K562 (cell line): ENCODE measurements around the gene ALG14. TPM values are rescaled to one million over a fixed set of nuclear protein-coding genes. Genes with fewer than 3 reads are reported as not detected.

Source experiments
- ARHGAP35 ChIP-seq: fragments of 450-650 bp; IDR thresholded peaks from 2 replicates; pipeline ENCODE4 v1.6.1; 2018; ENCODE audit not compliant: partially characterized antibody
- CC2D1A ChIP-seq: fragments of 450-650 bp; IDR thresholded peaks from 2 replicates; pipeline ENCODE4 v1.6.1; 2017; ENCODE audit warnings: mild to moderate bottlenecking
- CREM ChIP-seq: IDR thresholded peaks from 2 replicates; pipeline ENCODE4 v1.6.1; 2014; ENCODE audit warnings: antibody characterized with exemption, low read depth
- CXXC5 ChIP-seq: fragments of 250-450 bp; sonication (Bioruptor Pico); IDR thresholded peaks from 2 replicates; pipeline ENCODE4 v1.8.0; 2022; ENCODE audit warnings: inconsistent platforms, mild to moderate bottlenecking, moderate library complexity
- ERF ChIP-seq: fragments of 450-650 bp; formaldehyde crosslinking; IDR thresholded peaks from 2 replicates; pipeline ENCODE4 v1.4.0; 2020; ENCODE audit warnings: mild to moderate bottlenecking, mixed read lengths
- GATAD2A ChIP-seq: fragments of 450-650 bp; IDR thresholded peaks from 2 replicates; pipeline ENCODE4 v1.6.1; 2017
- HDAC2 ChIP-seq: fragments of 450-650 bp; IDR thresholded peaks from 2 replicates; pipeline ENCODE4 v1.6.1; 2016; ENCODE audit warnings: mild to moderate bottlenecking
- JUNB ChIP-seq: fragments of 450-650 bp; formaldehyde crosslinking; conservative IDR thresholded peaks from 2 replicates; pipeline ENCODE4 v1.4.0; 2020; ENCODE audit warnings: mild to moderate bottlenecking
- KAT2B ChIP-seq: IDR thresholded peaks from one replicate; pipeline ENCODE4 v1.6.1; 2012; ENCODE audit warnings: low read depth, mild to moderate bottlenecking, control low read depth, inconsistent platforms, low read length, moderate library complexity
- MEIS2 ChIP-seq: fragments of 450-650 bp; IDR thresholded peaks from 2 replicates; pipeline ENCODE4 v1.6.1; 2014; ENCODE audit warnings: mild to moderate bottlenecking; ENCODE audit not compliant: partially characterized antibody
- NCOR1 ChIP-seq: fragments of 450-650 bp; IDR thresholded peaks from 2 replicates; pipeline ENCODE4 v1.6.1; 2016; ENCODE audit warnings: mild to moderate bottlenecking, moderate library complexity
- PHTF2 ChIP-seq: fragments of 250-450 bp; sonication (Bioruptor Pico); IDR thresholded peaks from 2 replicates; pipeline ENCODE4 v1.5.0; 2021; ENCODE audit warnings: mild to moderate bottlenecking
- PYGO2 ChIP-seq: fragments of 450-650 bp; IDR thresholded peaks from 2 replicates; pipeline ENCODE4 v1.6.1; 2016; ENCODE audit warnings: mild to moderate bottlenecking, missing genetic modification characterization, moderate library complexity, missing compliant biosample characterization
- RAD21 ChIP-seq, 2 experiments: fragments of 250-450 bp in 1 of 2; fragments of 450-650 bp in 1 of 2; sonication (Bioruptor Pico) in 1 of 2; formaldehyde crosslinking in 1 of 2; IDR thresholded peaks in 1 of 2; conservative IDR thresholded peaks in 1 of 2; 2 replicates each; pipeline versions ENCODE4 v1.4.0 to v1.8.0; 2020 to 2022; ENCODE audit warnings: mild to moderate bottlenecking in 2 of 2, moderate library complexity in 1 of 2
- SP2 ChIP-seq: IDR thresholded peaks from 2 replicates; pipeline ENCODE4 v1.6.1; 2011; ENCODE audit warnings: mild to moderate bottlenecking, low read depth, low read length, moderate library complexity; ENCODE audit not compliant: poor library complexity, severe bottlenecking; ENCODE audit errors: extremely low read depth
- ZFP1 ChIP-seq: fragments of 450-650 bp; formaldehyde crosslinking; IDR thresholded peaks from 2 replicates; pipeline ENCODE4 v1.4.0; 2020; ENCODE audit warnings: mild to moderate bottlenecking, mixed read lengths
- ZFP30 ChIP-seq: fragments of 250-450 bp; sonication (Bioruptor Pico); IDR thresholded peaks from 2 replicates; pipeline ENCODE4 v1.8.0; 2022; ENCODE audit warnings: moderate library complexity, mild to moderate bottlenecking, inconsistent platforms, borderline replicate concordance
- ZNF224 ChIP-seq: sonication (generic); formaldehyde crosslinking; IDR thresholded peaks from 2 replicates; pipeline ENCODE4 v1.8.0; 2022; ENCODE audit warnings: mild to moderate bottlenecking, missing genetic modification reagents
- ZNF311 ChIP-seq: fragments of 250-450 bp; sonication (Bioruptor Pico); IDR thresholded peaks from 2 replicates; pipeline ENCODE4 v1.4.0; 2020; ENCODE audit warnings: mild to moderate bottlenecking, moderate library complexity
- ZNF561 ChIP-seq: fragments of 450-650 bp; formaldehyde crosslinking; conservative IDR thresholded peaks from 2 replicates; pipeline ENCODE4 v1.4.0; 2020; ENCODE audit warnings: mild to moderate bottlenecking, moderate library complexity
- ZNF764 ChIP-seq: fragments of 250-450 bp; sonication (Bioruptor Pico); IDR thresholded peaks from 2 replicates; pipeline ENCODE4 v1.4.0; 2020; ENCODE audit warnings: low read depth, mild to moderate bottlenecking, moderate library complexity
- polyA plus RNA-seq, 8 experiments: library from polyadenylated mRNA; depleted of rRNA in 4 of 8; stranded (reverse) in 5 of 8; unstranded in 3 of 8; fragments of >200 nt; fragmentation: Nextera tagmentation in 2 of 8; fragmentation: Illumina TruSeq in 1 of 8; extraction: Ambion mirVana in 2 of 8; extraction: Trizol in 1 of 8; gene quantifications; 2 replicates each; pipeline versions ENCODE4 v1.2.1 to v1.2.3, GENCODE V29; 2011 to 2014; ENCODE audit warnings: inconsistent platforms in 1 of 8, missing spikeins in 1 of 8
- total RNA-seq, 7 experiments: library from RNA; depleted of rRNA in 6 of 7; stranded (reverse); fragments of >200 nt in 6 of 7; fragmentation: Illumina TruSeq in 2 of 7; extraction: Trizol in 2 of 7; gene quantifications; 2 replicates each; pipeline versions ENCODE4 v1.2.1 to v1.2.3, GENCODE V29; 2011 to 2021; ENCODE audit warnings: low replicate concordance in 1 of 7
- TF ChIP-seq, protein P1 (sequence below), 3 experiments: IDR thresholded peaks in 2 of 3; conservative IDR thresholded peaks in 1 of 3; 2 replicates each; pipeline ENCODE4 v1.5.1; 2011 to 2012; ENCODE audit warnings: low read length in 3 of 3, mild to moderate bottlenecking in 3 of 3, control low read depth in 2 of 3, improper control_type of control experiment in 1 of 3, inconsistent platforms in 1 of 3, low read depth in 1 of 3, mixed read lengths in 1 of 3, moderate library complexity in 1 of 3; ENCODE audit not compliant: insufficient read depth in 2 of 3
- TF ChIP-seq, protein P2 (sequence below): sonication (generic); formaldehyde crosslinking; IDR thresholded peaks from 2 replicates; pipeline ENCODE4 v1.4.0; 2020; ENCODE audit warnings: mild to moderate bottlenecking, missing genetic modification reagents
- TF ChIP-seq, protein P3 (sequence below), 3 experiments: fragments of 200-800 bp in 1 of 3; sonication (Bioruptor generic) in 1 of 3; sonication (generic) in 1 of 3; formaldehyde crosslinking in 1 of 3; IDR thresholded peaks; 2 replicates each; pipeline versions ENCODE4 v1.6.1 to v1.8.0; 2016 to 2022; ENCODE audit warnings: mild to moderate bottlenecking in 2 of 3, missing compliant biosample characterization in 2 of 3, missing genetic modification characterization in 2 of 3, missing genetic modification reagents in 1 of 3

ALG14 gene
- total and polyA plus RNA-seq, 9 of the 15 experiments (the other 6 are each of a cell fraction or from before 2014, with no cell fraction given), result 2.8 to 16.2 (median 4.9) TPM

DNA sequence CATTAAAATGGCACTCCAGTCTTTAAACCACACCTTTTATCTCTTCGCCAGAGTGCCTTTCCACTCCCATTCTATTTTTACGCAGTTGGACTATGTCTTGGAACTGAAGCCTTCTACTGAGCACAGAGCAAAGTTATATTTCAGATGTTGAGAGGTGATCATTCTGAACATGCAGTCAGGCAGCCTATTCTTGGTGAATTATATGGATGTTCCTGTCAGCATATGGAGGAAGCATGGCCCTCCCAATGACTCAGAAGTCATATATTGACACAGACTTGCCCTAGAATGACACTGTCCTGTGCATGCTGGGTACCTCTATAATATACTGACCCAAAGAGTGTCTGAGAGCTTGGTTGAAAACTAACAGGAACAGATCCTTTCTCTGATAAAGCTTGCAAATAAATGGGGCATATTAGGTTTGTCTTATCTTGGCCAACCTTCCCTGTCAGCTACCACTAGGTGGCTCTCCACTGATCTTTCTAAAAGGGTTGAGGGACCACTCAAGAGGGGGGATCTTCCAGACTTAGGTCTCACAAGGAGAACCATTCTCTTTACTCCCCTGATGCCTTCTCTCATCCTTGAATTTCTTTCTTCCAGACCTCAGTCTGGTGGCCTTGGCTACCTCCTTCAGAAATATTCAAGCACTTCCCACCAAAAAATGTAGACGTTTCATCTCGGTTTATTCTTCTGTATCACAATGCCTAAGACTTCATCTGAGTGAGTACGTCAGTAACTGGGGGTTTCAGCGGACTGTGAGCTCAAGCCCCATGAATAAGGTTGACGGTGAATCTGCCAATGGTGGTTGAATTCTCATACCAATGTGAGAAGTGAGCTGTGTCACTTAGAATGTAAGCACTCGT lies 11.8 kb upstream of the ALG14 start (continued):
- TF ChIP-seq ZNF764 (no peak), CREM (no peak), JUNB (CRISPR knock-in tag) (no peak), ARHGAP35 (no peak), ZNF224 (CRISPR knock-in tag) (no peak), CXXC5 (CRISPR knock-in tag) (peak; percentile 72), NCOR1 (no peak), PHTF2 (CRISPR knock-in tag) (no peak), GATAD2A (peak; percentile 33; the same call in 1 of the 2 replicates), HDAC2 (0 out of 2 replicates have a peak, but pooled peaks have one; percentile 66), ZFP30 (CRISPR knock-in tag) (no peak), ERF (CRISPR knock-in tag) (no peak), ZNF561 (CRISPR knock-in tag) (no peak), MEIS2 (peak; percentile 72), ZFP1 (CRISPR knock-in tag) (no peak), ZNF311 (CRISPR knock-in tag) (peak; percentile 73), CC2D1A (no peak), RAD21 (CRISPR knock-in tag; conservative IDR thresholded peaks at IDR 0.05 in 1 of 2, IDR thresholded peaks at IDR 0.05 in 1 of 2) (peak; percentile 58 to 69), PYGO2 (tag) (0 out of 2 replicates have a peak, but pooled peaks have one; percentile 42), KAT2B (no peak), SP2 (no peak)
- TF ChIP-seq, protein P1, sequence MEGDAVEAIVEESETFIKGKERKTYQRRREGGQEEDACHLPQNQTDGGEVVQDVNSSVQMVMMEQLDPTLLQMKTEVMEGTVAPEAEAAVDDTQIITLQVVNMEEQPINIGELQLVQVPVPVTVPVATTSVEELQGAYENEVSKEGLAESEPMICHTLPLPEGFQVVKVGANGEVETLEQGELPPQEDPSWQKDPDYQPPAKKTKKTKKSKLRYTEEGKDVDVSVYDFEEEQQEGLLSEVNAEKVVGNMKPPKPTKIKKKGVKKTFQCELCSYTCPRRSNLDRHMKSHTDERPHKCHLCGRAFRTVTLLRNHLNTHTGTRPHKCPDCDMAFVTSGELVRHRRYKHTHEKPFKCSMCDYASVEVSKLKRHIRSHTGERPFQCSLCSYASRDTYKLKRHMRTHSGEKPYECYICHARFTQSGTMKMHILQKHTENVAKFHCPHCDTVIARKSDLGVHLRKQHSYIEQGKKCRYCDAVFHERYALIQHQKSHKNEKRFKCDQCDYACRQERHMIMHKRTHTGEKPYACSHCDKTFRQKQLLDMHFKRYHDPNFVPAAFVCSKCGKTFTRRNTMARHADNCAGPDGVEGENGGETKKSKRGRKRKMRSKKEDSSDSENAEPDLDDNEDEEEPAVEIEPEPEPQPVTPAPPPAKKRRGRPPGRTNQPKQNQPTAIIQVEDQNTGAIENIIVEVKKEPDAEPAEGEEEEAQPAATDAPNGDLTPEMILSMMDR (IDR thresholded peaks at IDR 0.05 in 2 of 3, conservative IDR thresholded peaks at IDR 0.05 in 1 of 3; ENCODE audit: insufficient read depth in 2 of 3, low read depth in 1 of 3, low read length in 3 of 3), result peak; percentile 64 to 84 (median 76); a peak in 5 of 6 replicates
- TF ChIP-seq, protein P2, sequence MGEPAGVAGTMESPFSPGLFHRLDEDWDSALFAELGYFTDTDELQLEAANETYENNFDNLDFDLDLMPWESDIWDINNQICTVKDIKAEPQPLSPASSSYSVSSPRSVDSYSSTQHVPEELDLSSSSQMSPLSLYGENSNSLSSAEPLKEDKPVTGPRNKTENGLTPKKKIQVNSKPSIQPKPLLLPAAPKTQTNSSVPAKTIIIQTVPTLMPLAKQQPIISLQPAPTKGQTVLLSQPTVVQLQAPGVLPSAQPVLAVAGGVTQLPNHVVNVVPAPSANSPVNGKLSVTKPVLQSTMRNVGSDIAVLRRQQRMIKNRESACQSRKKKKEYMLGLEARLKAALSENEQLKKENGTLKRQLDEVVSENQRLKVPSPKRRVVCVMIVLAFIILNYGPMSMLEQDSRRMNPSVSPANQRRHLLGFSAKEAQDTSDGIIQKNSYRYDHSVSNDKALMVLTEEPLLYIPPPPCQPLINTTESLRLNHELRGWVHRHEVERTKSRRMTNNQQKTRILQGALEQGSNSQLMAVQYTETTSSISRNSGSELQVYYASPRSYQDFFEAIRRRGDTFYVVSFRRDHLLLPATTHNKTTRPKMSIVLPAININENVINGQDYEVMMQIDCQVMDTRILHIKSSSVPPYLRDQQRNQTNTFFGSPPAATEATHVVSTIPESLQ (CRISPR knock-in tag), result no peak
- TF ChIP-seq, protein P3, sequence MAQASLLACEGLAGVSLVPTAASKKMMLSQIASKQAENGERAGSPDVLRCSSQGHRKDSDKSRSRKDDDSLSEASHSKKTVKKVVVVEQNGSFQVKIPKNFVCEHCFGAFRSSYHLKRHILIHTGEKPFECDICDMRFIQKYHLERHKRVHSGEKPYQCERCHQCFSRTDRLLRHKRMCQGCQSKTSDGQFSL (CRISPR knock-in tag; IDR thresholded peaks at IDR 0.05), result no peak
- TF ChIP-seq, protein P3 (tag; IDR thresholded peaks at IDR 0.05), result peak in 1 of 2 experiments; percentile 78; a peak in 1 of 4 replicates
